GM12875 (cell line): ENCODE results near the gene GDNF.
A peak's percentile ranks its signal among the peaks of the same experiment; 100 is the strongest.
"Not testable (repeated sequence)": the region's sequence is repeated elsewhere in the genome, so short reads cannot be mapped to it uniquely, and the experiment has no call there.

Experiments used
- H3K4me3 ChIP-seq: one replicate; pipeline ENCODE4 v1.5.1; 2011; ENCODE audit warnings: low read depth, low read length, control low read depth
- CTCF ChIP-seq: IDR thresholded peaks from 2 replicates; pipeline ENCODE4 v1.5.1; 2011; ENCODE audit warnings: low read depth, mild to moderate bottlenecking, control low read depth, inconsistent platforms, low read length, moderate library complexity, borderline replicate concordance; ENCODE audit not compliant: insufficient read depth

Gene GDNF

GRCh38 chr5:37786862-37787519 lies 52.9 kb downstream of the GDNF start:
- H3K4me3 ChIP-seq: no peak overlapping the region
- no peak for TF ChIP-seq CTCF

- no peak for TF ChIP-seq CTCF
- H3K4me3 ChIP-seq: no peak overlapping the region
These were observed 53.4 kb downstream of the GDNF start for GRCh38 chr5:37786416-37786815.

GRCh38 chr5:37781409-37781808 lies 58.4 kb downstream of the GDNF start:
- not testable (repeated sequence) for H3K4me3 ChIP-seq

GRCh38 chr5:37777432-37778130 lies 62.3 kb downstream of the GDNF start:
- H3K4me3 ChIP-seq: no peak overlapping the region
- no peak for TF ChIP-seq CTCF

- H3K4me3 ChIP-seq: no peak overlapping the region
These were observed 63.0 kb downstream of the GDNF start for GRCh38 chr5:37776826-37777225.

GRCh38 chr5:37774912-37775483 lies 64.8 kb downstream of the GDNF start:
- TF ChIP-seq CTCF: peak; percentile 62; the same call in 1 of the 2 replicates
- H3K4me3 ChIP-seq: no peak overlapping the region

More at GRCh38 chr5:37776826-37777225, 63.0 kb downstream of the GDNF start:
- TF ChIP-seq CTCF: no peak

GRCh38 chr5:37773809-37774208 lies 66.0 kb downstream of the GDNF start:
- H3K4me3 ChIP-seq: no peak overlapping the region
- no peak for TF ChIP-seq CTCF
